GM19239 (cell line): ENCODE results near the gene PLA2R1.
A peak's percentile ranks its signal among the peaks of the same experiment; 100 is the strongest.
"Not testable (repeated sequence)": the region's sequence is repeated elsewhere in the genome, so short reads cannot be mapped to it uniquely, and the experiment has no call there.

ENCODE experiments used
- DNase-seq: peaks from one replicate; pipeline ENCODE4 v3.0.0; 2011; ENCODE audit warnings: low spot score; ENCODE audit not compliant: insufficient read length
- FAIRE-seq: peaks from 2 replicates; lab custom pipeline; 2011; peaks lifted over from hg19 to GRCh38; lab: Jason Lieb, UNC

PLA2R1 gene

DNA sequence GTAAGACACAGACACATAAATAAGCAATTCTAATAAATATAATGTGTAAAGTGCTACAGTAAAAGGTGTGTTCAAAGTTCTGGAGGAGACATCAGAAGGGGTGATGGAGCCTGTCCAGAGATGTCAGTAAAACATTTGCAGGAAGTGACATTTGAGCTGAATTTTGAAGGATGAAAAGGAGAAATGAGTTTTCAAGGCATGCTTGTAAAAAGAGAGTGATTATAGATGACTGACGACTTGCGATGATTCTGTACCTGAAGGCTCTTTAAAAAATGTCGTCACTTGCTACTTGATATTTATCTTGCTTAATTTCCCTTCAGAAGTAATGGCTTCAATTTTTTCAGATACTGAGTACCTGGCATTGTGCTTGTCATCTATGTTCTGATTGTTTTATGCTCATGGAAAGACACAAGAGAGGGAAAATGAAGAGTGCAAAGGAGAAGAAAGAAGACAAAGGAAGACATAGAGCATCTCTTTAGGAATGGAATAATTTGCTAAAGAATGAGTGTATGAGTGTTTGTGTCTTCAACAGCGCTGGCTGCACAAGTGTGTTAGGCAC, 73.9 kb downstream of the PLA2R1 start:
- DNase-seq (no peak), FAIRE-seq (no peak)

DNA sequence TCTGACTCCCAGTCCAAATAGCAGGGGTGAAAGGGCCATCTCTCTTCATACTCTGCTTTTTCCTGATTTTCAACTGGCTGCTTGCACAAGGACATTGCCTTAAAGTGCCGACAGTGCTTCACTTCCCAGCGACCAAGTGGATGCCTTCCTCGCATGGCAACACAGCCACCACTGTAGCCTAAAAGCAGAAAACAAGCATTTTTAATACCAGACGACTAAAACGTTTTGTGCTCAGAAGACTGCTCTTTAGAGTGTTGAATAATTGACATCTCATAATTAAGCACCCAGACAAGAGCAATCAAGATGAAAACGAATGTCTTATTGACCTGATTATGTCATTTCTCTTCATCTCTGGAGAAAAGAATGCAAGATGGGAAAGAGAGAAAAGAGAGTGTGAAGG, 75.2 kb downstream of the PLA2R1 start:
- FAIRE-seq (no peak), DNase-seq (no peak)

DNA sequence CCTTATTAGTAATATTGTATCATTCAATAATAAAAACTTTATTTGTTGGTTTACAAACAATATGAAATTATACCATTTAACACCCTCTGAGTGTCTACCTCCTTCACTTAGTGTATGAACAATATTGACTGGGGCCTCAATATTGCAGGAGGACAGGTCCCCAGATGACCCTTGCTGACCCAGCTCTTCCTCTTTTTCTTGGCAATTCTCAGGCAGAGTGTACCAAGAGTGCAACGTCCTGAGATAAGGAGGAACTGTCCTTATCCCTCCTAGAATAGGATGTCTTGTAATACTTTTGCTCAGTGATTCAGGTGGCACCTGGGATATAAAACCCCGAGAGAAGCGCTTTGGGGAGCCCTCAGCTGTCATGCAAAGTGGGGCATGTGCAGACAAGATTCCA, 76.8 kb downstream of the PLA2R1 start:
- DNase-seq (no peak), FAIRE-seq (no peak)

DNA sequence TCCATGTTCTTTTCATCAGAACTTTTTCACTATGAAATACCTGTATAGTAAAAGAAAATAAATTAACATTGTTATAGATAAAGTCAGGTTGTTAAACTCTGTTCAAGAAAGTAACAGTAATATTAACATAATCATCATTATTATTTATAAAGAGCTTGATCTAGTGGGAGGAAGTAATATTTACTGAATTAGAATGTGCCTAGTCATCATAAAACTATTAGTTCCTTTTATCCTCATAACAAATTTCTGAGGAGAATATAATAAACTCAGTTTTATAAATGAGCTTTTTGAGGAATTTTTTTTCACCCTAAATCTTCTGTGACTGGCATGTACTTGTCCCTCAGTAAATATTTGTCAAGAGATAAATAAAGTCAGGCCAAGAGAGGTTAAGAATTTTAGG, 78.4 kb downstream of the PLA2R1 start:
- no peak for FAIRE-seq

DNA sequence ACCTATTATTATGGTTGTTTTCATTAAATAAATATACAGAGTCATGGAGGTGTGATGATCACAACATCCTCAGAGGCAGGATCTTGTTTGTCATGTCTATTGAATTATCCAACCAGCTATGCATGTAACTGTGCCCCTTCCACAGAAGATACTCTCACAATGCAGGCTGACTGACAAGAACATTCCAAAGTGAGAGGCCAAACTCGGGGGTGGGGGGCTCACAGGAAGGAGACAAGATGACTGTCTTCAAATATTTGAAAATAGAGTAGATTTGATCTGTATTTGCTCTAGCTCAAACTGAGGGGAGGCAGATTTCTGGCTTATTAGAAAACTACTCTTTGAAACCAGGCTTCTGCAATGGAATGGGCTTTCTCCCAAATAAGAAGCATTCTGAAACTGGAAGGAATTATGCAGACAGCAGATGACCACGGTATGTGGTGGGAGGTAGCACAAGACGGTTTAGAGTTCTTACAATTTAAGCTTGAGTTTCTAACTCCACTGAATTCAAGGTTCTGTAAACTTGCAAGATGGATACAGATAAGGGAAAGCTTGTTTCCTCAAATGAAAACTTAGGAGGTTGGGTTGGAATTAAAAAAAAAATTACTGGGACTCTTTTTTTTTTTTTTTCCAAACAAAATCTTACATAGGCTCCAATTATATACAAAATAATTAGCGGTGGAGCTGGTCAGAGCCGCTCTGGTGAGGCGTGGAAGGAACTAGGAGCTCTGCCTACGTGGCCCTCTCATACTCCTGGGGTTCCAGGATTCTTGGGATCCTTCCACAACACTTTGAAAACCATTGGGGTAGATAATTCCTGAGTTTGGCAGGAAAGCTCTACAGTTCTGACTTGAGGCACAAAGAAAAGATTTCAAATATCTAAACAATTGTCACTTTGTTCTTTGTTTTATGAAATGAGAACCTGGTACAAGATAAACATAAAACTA, 79.3 kb downstream of the PLA2R1 start:
- no peak for FAIRE-seq
- no peak for DNase-seq

More for the DNA sequence above, 78.4 kb downstream of the PLA2R1 start:
- DNase-seq, result no peak

DNA sequence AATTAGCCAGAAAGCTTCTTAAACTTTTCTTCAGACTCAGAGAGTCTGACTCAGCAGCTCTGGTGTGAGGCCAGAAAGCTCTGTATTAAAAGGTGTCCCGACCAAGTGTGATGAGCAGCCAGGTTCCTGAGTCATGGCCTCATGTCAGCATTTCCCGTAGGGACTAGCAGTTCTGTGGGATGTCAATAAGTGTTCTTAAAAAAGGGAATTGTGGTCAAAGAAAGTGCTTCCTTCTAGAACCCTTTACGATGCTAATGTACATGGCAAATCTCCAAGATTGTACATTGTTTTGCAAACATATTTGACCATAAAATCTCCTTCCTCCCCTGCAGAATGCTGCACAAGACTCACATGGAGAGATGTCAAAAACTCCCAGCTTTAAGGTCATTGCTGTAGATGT, 80.1 kb downstream of the PLA2R1 start:
- DNase-seq (no peak), FAIRE-seq (no peak)

DNA sequence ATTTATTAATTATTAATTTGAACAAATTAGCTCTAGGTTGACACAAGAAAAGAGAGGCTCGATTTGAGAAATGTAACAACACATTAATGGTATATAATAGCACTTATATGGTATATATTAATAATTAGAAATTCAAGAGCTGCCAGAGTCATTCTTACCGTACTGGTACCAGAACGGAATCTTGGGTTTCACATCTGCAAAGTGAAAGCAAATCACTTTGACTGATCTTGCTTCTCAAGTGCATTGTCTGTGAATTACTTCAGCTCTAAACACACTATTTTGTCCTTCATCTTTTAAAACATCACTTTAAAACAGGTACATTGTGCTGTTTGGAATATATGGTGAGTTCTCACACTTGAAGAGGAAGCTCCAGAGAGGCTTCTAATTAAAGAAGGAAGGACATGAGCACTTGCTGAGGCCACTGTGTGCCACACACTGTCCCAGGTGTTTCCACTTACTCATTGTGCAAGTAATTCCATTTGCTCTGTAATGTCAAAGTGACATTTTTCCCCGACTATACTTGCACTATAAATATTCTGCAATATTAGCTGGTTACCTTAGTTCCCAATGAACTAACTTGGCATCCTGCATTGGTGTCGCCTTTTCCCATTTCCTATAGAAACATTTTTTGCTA, 85.8 kb downstream of the PLA2R1 start:
- FAIRE-seq (no peak), DNase-seq (no peak)

DNA sequence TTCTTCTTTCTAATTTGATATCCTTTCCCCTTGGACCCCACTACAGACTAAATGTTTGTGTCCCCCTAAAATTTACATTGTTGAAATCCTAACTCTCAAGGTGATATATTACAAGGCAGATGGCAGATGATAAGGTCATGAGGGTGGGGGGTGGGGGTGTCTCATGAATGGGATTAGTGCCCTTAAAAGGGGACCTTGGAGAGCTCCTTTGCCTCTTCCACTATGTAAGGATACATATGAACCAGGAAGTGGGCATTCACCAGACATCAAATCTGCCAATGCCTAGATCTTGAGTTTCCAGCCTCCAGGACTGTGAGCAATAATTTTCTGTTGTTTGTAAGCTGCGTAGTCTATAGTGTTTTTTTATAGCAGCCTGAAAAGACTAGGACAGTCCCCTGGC, 89.1 kb downstream of the PLA2R1 start:
- FAIRE-seq, result no peak

DNA sequence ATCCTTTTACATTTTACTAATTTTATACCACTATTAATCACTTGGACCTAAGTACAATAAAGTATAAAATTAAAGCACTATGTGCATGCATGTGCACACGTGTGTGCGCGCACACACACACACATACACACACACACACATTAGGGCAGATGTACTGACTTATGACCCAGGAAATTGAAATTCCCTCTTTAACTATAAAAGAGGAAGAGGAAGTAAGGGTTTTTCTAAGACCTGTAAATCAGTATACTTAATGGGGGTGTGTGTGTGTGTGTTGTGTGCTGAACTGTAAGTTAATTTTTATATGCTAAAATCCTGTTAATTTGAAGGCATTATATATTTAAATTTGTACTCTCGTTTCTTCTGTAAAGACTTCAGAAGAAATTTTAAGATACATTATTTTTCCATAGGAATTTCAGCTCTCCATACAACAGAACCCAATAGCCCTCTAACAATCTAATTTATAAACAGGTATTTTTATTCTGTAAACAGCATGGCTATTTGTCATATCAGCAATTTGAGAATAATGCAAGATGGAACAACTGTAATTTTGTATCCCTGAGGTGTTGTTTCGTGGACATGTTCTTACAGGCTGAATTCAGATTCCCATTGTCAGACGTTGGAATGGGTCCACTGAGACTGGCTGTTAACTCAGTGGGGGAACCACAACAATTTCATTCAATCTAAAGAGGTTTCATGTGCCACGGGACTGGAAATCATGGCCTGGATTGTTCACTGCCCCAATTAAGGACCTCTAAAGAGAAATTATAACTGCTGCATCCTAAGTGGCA, 90.9 kb downstream of the PLA2R1 start:
- no peak for DNase-seq
- FAIRE-seq, result peak; percentile 57

More for the DNA sequence above, 89.1 kb downstream of the PLA2R1 start:
- DNase-seq, result no peak

DNA sequence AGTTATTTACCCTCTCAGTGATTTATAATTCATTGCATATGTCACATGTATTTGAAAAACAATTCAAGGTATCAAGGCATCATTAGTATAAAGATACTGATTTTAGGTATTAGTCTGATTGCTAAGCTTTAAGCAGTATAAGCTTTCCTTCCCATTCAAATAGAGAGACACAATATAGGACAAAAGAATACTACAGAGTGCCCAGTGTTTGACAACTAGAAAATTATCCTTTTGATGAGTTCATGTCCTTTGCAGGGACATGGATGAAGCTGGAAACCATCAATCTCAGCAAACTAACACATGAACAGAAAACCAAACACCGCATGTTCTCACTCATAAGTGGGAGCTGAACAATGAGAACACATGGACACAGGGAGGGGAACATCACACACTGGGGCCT, 91.9 kb downstream of the PLA2R1 start:
- DNase-seq, FAIRE-seq: not testable (repeated sequence)

DNA sequence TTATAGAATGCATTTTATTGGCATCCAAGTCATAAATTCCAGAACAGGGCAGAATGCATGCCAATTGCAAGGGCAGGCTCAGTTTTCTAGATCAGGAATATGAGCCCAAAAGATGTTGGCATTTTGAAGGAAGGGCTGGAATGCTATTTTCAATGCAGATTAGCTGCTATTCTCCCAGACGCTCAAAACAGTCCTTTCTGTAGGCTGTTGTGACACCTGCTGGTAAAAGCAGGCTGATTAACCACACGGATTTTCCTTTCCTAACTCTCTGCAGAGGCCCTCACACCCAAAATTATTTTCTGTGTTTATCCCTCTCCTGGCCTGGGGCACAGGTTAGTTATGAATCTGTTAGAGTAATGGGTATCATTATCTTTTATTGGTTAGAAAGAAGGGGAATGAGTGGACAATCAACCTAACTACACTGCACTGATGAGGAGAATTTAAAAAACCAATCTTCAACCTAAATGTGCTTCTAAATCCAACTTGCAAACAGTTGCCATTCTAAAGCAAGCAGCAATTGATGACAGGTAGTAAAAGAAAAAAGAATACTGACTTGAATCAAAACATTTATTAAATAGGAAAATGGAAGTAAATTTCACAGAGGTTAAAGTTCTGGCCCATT, 94.0 kb downstream of the PLA2R1 start:
- peak; percentile 76 for FAIRE-seq
- DNase-seq, result peak; percentile 14

DNA sequence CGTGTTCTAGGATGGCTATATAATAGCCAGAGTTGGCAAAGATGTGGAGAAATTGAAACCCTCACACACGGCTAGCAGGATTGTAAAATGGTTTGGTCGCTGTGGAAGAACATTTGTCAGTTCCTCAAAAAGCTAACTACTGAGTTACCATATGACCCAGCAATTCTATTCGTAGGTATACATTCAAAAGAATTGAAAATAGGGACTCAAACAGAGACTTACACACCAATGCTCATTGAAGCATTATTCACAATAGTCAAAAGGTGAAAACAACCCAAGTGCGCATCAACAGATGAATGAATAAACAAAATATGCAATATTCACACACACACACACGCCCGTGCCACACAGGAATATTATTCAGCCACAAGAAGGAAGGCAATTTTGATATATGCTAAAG, 98.7 kb downstream of the PLA2R1 start:
- DNase-seq, result no peak
- FAIRE-seq, result no peak

DNA sequence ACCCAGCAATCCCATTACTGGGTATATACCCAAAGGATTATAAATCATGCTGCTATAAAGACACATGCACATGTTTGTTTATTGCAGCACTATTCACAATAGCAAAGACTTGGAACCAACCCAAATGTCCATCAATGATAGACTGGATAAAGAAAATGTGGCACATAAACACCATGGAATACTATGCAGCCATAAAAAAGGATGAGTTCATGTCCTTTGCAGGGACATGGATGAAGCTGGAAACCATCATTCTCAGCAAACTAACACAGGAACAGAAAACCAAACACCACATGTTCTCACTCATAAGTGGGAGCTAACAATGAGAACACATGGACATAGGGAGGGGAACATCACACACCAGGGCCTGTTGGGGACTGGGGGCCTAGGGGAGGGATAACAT, 99.9 kb downstream of the PLA2R1 start:
- FAIRE-seq, DNase-seq: not testable (repeated sequence)

DNA sequence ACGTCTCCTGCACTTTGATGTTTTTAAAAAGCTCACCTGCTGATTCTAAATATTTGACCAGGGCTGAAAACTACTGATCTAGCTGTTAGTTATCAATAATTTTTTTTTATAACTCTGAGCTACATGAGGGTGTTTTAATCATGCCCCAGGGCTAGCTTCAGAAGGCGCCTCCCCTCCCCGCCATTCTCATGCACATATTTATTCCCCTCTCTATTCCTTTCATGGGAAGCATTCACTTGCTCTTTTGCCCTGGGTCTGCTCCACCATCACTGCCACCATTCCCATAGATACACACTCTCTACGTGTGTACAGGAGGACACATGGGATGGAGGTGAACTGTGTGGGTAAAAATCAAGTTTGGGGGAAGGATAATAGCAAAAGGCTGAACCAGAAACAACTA, 101.0 kb downstream of the PLA2R1 start:
- no peak for FAIRE-seq
- no peak for DNase-seq

DNA sequence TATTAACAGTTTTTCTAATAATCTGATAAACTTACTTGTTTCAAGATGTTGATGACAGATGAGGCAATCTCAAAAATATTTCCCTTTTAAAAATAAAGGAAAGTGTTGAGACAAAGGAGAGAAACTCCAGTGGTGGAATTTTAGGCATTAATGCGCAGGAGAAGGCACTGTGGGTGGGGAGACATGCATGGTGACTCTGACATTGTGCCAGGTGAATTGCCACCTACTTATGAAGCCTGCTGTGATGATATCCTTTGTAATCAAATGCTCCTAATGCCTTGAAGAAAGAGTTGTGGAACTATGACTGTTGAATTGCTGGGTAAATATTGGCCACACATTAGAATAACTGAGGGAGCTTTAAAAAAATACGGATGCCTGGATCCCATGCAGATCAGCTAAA, 101.4 kb downstream of the PLA2R1 start:
- DNase-seq, result no peak
- no peak for FAIRE-seq

DNA sequence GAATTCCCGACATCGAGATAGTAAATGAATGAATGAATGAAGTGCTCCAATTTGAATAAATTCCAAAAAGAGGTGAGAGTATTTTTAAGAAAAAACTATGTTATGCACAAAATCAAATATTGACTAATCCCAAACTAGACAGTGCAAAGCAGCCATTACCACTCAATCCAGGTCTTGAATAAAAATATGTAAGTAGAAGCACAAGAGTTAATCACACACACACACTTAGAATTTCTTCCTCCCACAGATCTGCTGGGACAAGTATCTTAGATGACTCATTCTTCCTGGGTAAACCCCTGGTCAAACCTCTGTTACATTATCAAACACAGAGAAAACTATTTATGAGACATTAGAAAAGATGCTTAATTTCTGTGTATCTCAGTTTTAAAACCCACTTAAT, 102.0 kb downstream of the PLA2R1 start:
- DNase-seq (no peak), FAIRE-seq (peak; percentile 47)

DNA sequence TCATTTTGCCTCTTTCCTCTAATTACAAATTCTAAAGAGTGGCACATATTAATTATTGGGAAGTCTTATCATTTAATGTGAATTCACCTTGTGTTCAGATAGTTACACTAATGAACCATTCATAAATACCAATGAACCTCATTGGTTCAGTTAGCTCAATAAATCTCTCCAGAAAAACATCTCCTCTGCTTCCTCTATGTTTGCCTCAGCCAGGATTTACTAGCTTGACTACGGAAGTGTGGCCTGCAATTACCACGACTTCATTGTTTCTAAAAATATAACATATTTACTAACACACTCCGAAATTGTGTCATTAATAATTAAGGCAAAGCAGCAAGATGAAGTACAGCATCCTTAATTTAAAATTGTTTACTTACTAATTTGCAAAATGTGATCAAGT, 103.3 kb downstream of the PLA2R1 start:
- FAIRE-seq, result peak; percentile 8
- DNase-seq, result no peak

DNA sequence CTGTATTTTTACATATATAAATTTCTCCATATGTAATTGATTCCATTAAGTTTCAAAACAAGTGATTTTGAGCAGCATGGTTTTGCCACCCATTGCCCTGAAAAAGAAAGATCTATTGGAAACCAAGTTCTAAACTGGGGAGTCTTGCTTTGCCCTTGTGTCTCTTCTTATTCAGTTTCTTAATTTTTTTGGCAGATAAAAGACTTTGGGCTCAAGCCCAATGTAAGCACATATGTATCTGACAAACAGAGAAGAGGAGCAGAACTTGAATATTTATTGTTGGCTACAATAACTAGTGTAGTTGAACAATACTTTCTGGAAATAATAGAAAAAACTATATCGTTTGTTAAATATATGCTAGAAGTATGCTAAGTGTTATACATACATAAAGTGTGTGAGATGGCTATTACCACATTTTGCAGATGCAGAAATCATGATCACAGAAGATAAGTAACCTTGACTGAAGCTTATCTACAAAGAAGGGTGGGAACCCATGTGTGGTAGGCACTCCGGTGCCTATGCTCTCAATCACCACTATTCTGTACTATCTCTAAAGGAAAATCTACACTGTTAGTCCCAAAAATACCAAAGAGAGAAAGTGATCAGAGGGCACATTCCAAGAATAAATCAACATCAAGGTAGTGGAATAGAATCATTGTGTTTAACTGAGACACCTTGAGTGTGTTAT, 109.1 kb downstream of the PLA2R1 start:
- DNase-seq, result no peak
- FAIRE-seq, result no peak

DNA sequence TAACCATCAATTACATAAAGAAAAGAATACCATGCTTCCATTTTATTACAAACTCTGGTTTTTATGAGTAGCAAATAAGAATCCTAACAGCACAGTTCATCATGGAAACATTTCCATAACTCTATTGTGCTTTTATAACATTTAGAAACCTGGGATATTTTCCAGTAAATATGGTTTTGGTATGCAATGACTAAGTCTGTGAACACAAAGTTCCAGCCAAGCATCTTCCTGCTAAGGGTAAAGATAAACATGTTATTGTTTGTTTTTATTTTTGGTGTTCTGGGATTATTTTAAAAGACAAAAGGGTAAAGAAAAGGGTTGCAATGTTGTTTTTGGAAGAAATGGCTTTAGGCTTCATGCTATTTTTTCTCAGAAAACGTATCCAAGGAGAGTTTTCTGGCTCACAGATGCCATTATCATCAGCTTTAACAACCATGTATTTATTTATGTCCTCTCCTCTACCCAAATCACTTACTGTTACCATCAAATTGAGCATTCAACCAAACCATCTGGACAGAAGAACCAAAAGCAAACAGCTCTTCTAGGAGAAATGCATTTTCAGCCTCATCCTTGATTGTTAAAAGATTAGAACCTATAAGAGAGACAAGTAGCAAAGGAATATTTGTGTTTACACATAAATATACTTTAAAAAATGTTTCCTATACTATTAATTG, 116.0 kb downstream of the PLA2R1 start:
- DNase-seq, result no peak
- no peak for FAIRE-seq
